ENCODE results near the gene AIF1. TPM values are rescaled to one million over a fixed set of nuclear protein-coding genes. Genes with fewer than 3 reads are reported as not detected.

AIF1 gene
- total RNA-seq, 1 experiment from 2014 or later: not detected

DNA sequence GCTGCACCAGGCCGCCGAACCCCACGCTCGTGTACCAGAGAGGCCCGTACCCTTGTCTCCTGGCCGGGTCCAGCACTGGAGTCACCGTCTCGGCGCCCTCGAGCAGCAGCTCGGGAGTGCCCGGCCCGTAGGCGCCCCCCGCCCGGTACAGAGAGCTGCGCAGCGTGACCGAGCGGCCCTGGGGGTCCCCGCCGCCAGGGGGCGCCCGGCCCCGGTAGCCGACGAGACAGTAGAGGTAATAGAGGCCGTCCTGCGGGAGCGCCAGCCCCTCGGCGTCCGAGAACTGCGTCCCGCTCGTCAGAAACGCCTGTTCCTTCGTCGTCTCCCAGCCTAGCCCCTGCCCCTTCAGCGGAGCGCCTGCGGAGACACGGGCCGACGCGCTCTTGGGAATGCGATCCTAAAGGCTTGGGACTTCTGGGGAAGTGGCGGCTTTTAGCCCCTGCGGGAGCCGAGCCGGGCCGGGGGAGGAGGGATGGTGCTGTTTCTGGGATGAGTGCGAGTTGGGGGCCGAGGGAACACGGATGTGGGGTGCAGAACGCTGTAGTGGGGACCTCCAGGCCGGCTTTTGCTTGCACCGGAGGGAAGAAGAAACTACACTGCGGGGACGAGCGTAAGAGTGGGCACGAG lies 34.1 kb upstream of the AIF1 start:
- H3K27me3 Mint-ChIP-seq (ENCODE audit: insufficient read depth, unreplicated experiment): no peaks in the 10 kb centered on the region
- POLR2A ChIA-PET: interaction anchor here (0.7 to 1.5 kb wide), 3 partner anchors 17 to 121 kb away, joined by 4 read pairs; partner anchors contain the start of gene DDX39B
- H3K9me3 Mint-ChIP-seq (ENCODE audit: unreplicated experiment): no peaks in the 10 kb centered on the region
- DNase-seq (ENCODE audit: unreplicated experiment): peak; percentile 61
- no TSS peak for BruUV-seq (replicated peaks)
- H3K4me3 Mint-ChIP-seq (ENCODE audit: unreplicated experiment): peak overlapping the region; percentile 96
- intact Hi-C loops (cut with micrococcal nuclease): loop anchor here (1.0 to 5.0 kb wide), 2 partner anchors 17 to 34 kb away; partner anchors contain the start of genes ATP6V1G2 and NFKBIL1
- TF ChIP-seq, protein P1, sequence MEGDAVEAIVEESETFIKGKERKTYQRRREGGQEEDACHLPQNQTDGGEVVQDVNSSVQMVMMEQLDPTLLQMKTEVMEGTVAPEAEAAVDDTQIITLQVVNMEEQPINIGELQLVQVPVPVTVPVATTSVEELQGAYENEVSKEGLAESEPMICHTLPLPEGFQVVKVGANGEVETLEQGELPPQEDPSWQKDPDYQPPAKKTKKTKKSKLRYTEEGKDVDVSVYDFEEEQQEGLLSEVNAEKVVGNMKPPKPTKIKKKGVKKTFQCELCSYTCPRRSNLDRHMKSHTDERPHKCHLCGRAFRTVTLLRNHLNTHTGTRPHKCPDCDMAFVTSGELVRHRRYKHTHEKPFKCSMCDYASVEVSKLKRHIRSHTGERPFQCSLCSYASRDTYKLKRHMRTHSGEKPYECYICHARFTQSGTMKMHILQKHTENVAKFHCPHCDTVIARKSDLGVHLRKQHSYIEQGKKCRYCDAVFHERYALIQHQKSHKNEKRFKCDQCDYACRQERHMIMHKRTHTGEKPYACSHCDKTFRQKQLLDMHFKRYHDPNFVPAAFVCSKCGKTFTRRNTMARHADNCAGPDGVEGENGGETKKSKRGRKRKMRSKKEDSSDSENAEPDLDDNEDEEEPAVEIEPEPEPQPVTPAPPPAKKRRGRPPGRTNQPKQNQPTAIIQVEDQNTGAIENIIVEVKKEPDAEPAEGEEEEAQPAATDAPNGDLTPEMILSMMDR (IDR thresholded peaks at IDR 0.05; ENCODE audit: unreplicated experiment): peak; percentile 87
- peak overlapping the region; percentile 66 for H3K27ac Mint-ChIP-seq (ENCODE audit: low read depth, unreplicated experiment)
- CTCF ChIA-PET: interaction anchor here (0.6 to 18.9 kb wide), 8 partner anchors 9 to 1016 kb away, joined by 3 to 215 read pairs (median 4); partner anchors contain the start of genes NCR3 and NFKBIL1
- H3K4me1 Mint-ChIP-seq (ENCODE audit: insufficient read depth, unreplicated experiment): peaks cover 10% of the 10 kb centered on the region
- H3K36me3 Mint-ChIP-seq (ENCODE audit: insufficient read depth, unreplicated experiment): peaks cover 3% of the 10 kb centered on the region

DNA sequence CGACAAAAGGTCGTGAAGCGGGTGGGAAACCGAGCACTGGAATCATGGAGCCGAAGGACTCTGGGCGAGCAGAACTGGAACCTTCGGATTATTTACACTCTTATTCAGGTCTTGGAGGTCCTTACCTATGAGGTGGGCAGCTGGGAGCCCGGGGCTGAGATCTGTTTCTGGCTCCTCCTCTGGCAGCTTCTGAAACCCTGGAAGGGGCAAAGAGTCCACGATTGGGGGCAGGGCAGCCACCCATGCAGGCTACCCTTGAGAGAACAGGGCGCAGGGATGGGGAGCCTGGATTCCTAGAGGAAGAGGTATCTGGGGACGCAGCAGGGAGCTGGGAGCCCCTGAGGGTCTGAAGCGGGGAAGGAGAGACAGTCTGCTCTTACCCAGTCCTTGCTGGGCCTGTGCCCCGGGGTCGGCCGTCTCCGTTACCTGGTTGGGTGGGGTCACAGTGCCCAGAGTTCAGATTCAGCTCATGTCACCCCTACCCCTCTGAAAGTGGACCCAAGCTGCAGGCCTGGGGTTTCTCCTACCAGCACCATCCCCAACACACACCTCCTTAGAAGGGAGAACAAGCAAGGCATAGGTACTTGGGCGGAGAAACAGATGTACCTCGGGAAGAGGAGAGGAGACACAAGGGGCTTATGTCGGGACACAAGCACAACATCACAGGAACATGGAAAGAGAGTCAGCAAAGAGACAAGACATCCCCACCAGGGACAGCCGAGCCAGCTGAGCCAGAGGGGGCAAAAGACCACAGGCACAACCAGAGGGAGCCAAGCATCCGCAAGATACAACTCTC lies 33.4 kb upstream of the AIF1 start:
- H3K4me1 Mint-ChIP-seq (ENCODE audit: insufficient read depth, unreplicated experiment): peaks cover 10% of the 10 kb centered on the region
- peak overlapping the region; percentile 66 for H3K27ac Mint-ChIP-seq (ENCODE audit: low read depth, unreplicated experiment)
- no TSS peak for BruUV-seq (replicated peaks)
- intact Hi-C loops (cut with micrococcal nuclease): loop anchor here (1.0 to 5.0 kb wide), 2 partner anchors 17 to 34 kb away; partner anchors contain the start of genes ATP6V1G2 and NFKBIL1
- no peak for DNase-seq (ENCODE audit: unreplicated experiment)
- ChIA-PET CTCF (interaction anchor here (0.6 to 18.9 kb wide), 5 partner anchors 8 to 947 kb away, joined by 3 to 215 read pairs (median 3); partner anchors contain the start of gene NCR3), POLR2A (interaction anchor here (1.1 to 1.5 kb wide), 2 partner anchors 16 to 40 kb away, joined by 4 read pairs; partner anchors contain the start of gene DDX39B)
- H3K9me3 Mint-ChIP-seq (ENCODE audit: unreplicated experiment): no peaks in the 10 kb centered on the region
- peak overlapping the region; percentile 96 for H3K4me3 Mint-ChIP-seq (ENCODE audit: unreplicated experiment)
- H3K36me3 Mint-ChIP-seq (ENCODE audit: insufficient read depth, unreplicated experiment): no peaks in the 10 kb centered on the region
- TF ChIP-seq, protein P1 (IDR thresholded peaks at IDR 0.05; ENCODE audit: unreplicated experiment): no peak
- H3K27me3 Mint-ChIP-seq (ENCODE audit: insufficient read depth, unreplicated experiment): no peaks in the 10 kb centered on the region

DNA sequence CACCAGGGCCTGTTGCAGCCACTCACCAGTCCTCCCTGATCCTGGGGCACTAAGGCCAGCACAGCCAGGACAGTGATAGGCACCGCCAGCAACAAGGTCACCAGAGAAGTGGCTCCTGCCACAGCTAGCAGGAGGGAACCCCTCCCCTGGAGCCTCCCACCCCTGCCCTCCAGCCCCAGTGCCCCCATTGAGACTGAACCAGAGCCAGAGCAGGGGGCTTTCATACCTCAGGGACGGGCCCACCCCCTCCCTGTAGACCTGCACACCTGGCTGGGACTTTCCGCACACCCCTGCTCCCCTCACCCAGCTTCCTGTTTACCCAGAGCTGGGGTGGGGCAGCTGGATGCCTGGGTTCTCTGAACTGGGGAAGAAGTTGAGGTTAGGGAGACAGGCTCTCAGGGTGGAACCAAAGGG lies 32.8 kb upstream of the AIF1 start, which contains the start of gene LTB:
LTB (minus strand) TSS at position 195 of the 414 bp plus-strand sequence; CDS start at position 188, 7 bp downstream.
- intact Hi-C loops (cut with micrococcal nuclease): loop anchor here (5.0 kb wide), 1 partner anchor 35 kb away; the partner anchor contains the start of genes ATP6V1G2 and NFKBIL1
- Mint-ChIP-seq H3K27me3 (ENCODE audit: insufficient read depth, unreplicated experiment) (no peaks in the 10 kb centered on the region), H3K9me3 (ENCODE audit: unreplicated experiment) (no peaks in the 10 kb centered on the region), H3K27ac (ENCODE audit: low read depth, unreplicated experiment) (peak within 1 kb of the TSS; percentile 66), H3K4me3 (ENCODE audit: unreplicated experiment) (peak within 1 kb of the TSS; percentile 96), H3K4me1 (ENCODE audit: insufficient read depth, unreplicated experiment) (peaks cover 10% of the 10 kb centered on the region), H3K36me3 (ENCODE audit: insufficient read depth, unreplicated experiment) (no peaks in the 10 kb centered on the region)
- TF ChIP-seq, protein P1 (IDR thresholded peaks at IDR 0.05; ENCODE audit: unreplicated experiment): no peak
- ChIA-PET POLR2A (interaction anchor here (1.0 to 1.5 kb wide), 2 partner anchors 34 to 41 kb away, joined by 3 to 4 read pairs; partner anchors contain the start of gene DDX39B), CTCF (interaction anchor here (0.7 to 18.9 kb wide), 3 partner anchors 8 to 17 kb away, joined by 3 to 215 read pairs (median 3); partner anchors contain the start of gene NCR3)
- BruUV-seq (replicated peaks): no TSS peak
- DNase-seq (ENCODE audit: unreplicated experiment): no peak
